Mesenchymal stem cell (in vitro differentiated cells and primary cell): ENCODE data around the gene GYS2.

ENCODE experiments used
- DNase-seq: peaks from one replicate; pipeline ENCODE4 v3.0.0-alpha.2; 2013
- H2AFZ ChIP-seq: one replicate; pipeline ENCODE4 v1.6.1; 2013; ENCODE audit warnings: low read depth, mild to moderate bottlenecking, control low read depth, inconsistent platforms, low read length, moderate library complexity
- H2AK5ac ChIP-seq: 2 replicates; pipeline ENCODE4 v1.6.1; 2013; ENCODE audit warnings: low read length, moderate library complexity, mild to moderate bottlenecking, inconsistent platforms; ENCODE audit not compliant: severe bottlenecking
- H2BK120ac ChIP-seq: one replicate; pipeline ENCODE4 v1.6.1; 2013; ENCODE audit warnings: low read depth, mild to moderate bottlenecking, inconsistent platforms, low read length, moderate library complexity
- H2BK12ac ChIP-seq, 2 experiments: one replicate each; pipeline ENCODE4 v1.6.1; 2013; ENCODE audit warnings: inconsistent platforms in 2 of 2, low read length in 2 of 2, mild to moderate bottlenecking in 2 of 2, moderate library complexity in 2 of 2, control low read depth in 1 of 2
- H2BK15ac ChIP-seq: one replicate; pipeline ENCODE4 v1.6.1; 2013; ENCODE audit warnings: mild to moderate bottlenecking, low read depth, inconsistent platforms; ENCODE audit not compliant: poor library complexity, severe bottlenecking
- H2BK5ac ChIP-seq: 2 replicates; pipeline ENCODE4 v1.6.1; 2013; ENCODE audit warnings: low read depth, mild to moderate bottlenecking, low read length, control low read depth, inconsistent platforms; ENCODE audit not compliant: poor library complexity, severe bottlenecking
- H3K14ac ChIP-seq, 2 experiments: one replicate each; pipeline ENCODE4 v1.6.1; 2013; ENCODE audit warnings: inconsistent platforms in 2 of 2, low read length in 2 of 2, control low read depth in 1 of 2, mild to moderate bottlenecking in 1 of 2, moderate library complexity in 1 of 2
- H3K18ac ChIP-seq, 2 experiments: one replicate each; pipeline ENCODE4 v1.6.1; 2013; ENCODE audit warnings: inconsistent platforms in 2 of 2, low read length in 2 of 2, control low read depth in 1 of 2, low read depth in 1 of 2, mild to moderate bottlenecking in 1 of 2
- H3K23ac ChIP-seq, 2 experiments: one replicate each; pipeline ENCODE4 v1.6.1; 2013; ENCODE audit warnings: inconsistent platforms in 2 of 2, low read length in 2 of 2, mild to moderate bottlenecking in 2 of 2, moderate library complexity in 2 of 2, control low read depth in 1 of 2
- H3K27ac ChIP-seq: 2 replicates; pipeline ENCODE4 v1.5.1; 2013; ENCODE audit warnings: mild to moderate bottlenecking, moderate library complexity, low read length, control low read depth, inconsistent platforms; ENCODE audit not compliant: poor library complexity, severe bottlenecking
- H3K27me3 ChIP-seq, 2 experiments: 2 replicates each; pipeline versions ENCODE4 v1.6.1 to v1.7.0; 2013; ENCODE audit warnings: low read length in 2 of 2, mild to moderate bottlenecking in 2 of 2, moderate library complexity in 2 of 2, control low read depth in 1 of 2, inconsistent platforms in 1 of 2; ENCODE audit not compliant: control insufficient read depth in 1 of 2, insufficient read depth in 1 of 2
- H3K36me3 ChIP-seq, 2 experiments: 2 replicates each; pipeline versions ENCODE4 v1.6.1 to v1.7.0; 2013; ENCODE audit warnings: low read length in 2 of 2, control low read depth in 1 of 2, inconsistent platforms in 1 of 2, low read depth in 1 of 2, mild to moderate bottlenecking in 1 of 2; ENCODE audit not compliant: insufficient read depth in 2 of 2, control insufficient read depth in 1 of 2
- H3K4ac ChIP-seq, 2 experiments: one replicate each; pipeline ENCODE4 v1.6.1; 2013; ENCODE audit warnings: inconsistent platforms in 2 of 2, low read length in 2 of 2, mild to moderate bottlenecking in 2 of 2, moderate library complexity in 2 of 2, control low read depth in 1 of 2, low read depth in 1 of 2
- H3K4me1 ChIP-seq: 2 replicates; pipeline ENCODE4 v1.6.1; 2013; ENCODE audit warnings: low read depth, low read length, control low read depth; ENCODE audit not compliant: control insufficient read depth, insufficient read depth
- H3K4me2 ChIP-seq: 2 replicates; pipeline ENCODE4 v1.6.1; 2013; ENCODE audit warnings: low read length, mild to moderate bottlenecking, inconsistent platforms; ENCODE audit not compliant: poor library complexity, severe bottlenecking
- H3K4me3 ChIP-seq, 2 experiments: 2 replicates each; pipeline versions ENCODE4 v1.5.1 to v1.7.0; 2013; ENCODE audit warnings: low read length in 2 of 2, mild to moderate bottlenecking in 2 of 2, control low read depth in 1 of 2, low read depth in 1 of 2; ENCODE audit not compliant: insufficient read depth in 1 of 2
- H3K79me1 ChIP-seq: replicated peaks from 2 replicates; pipeline ENCODE4 v1.6.1; 2013; ENCODE audit warnings: mild to moderate bottlenecking, control low read depth, low read length, inconsistent platforms; ENCODE audit not compliant: poor library complexity, severe bottlenecking
- H3K9ac ChIP-seq: 2 replicates; pipeline ENCODE4 v1.7.0; 2013; ENCODE audit warnings: mild to moderate bottlenecking, low read length, moderate library complexity
- H3K9me3 ChIP-seq: 2 replicates; pipeline ENCODE4 v1.7.0; 2013; ENCODE audit warnings: mild to moderate bottlenecking, low read length; ENCODE audit not compliant: control insufficient read depth
- H4K8ac ChIP-seq: one replicate; pipeline ENCODE4 v1.6.1; 2013; ENCODE audit warnings: inconsistent platforms, mild to moderate bottlenecking, low read length, moderate library complexity
- H4K91ac ChIP-seq: one replicate; pipeline ENCODE4 v1.6.1; 2013; ENCODE audit warnings: mild to moderate bottlenecking, low read length, inconsistent platforms
- WGBS: methylation state at CpG from one replicate; pipeline ENCODE4 v1.1.7; 2013; ENCODE audit warnings: mixed read lengths; 5-methylcytosine and 5-hydroxymethylcytosine counted together

Gene GYS2

GRCh38 chr12:21518451-21518850 is 86.2 kb downstream of the GYS2 start:
- Histone ChIP-seq H2BK12ac (no peak overlapping the region), H3K9ac (no peak overlapping the region), H3K4me1 (no peaks in the 10 kb centered on the region), H3K18ac (no peak overlapping the region), H3K79me1 (peaks cover 2% of the 10 kb centered on the region), H2AK5ac (no peak overlapping the region), H4K8ac (no peak overlapping the region), H3K4ac (no peak overlapping the region), H3K27me3 (no peaks in the 10 kb centered on the region), H2BK5ac (no peak overlapping the region), H2AFZ (no peak overlapping the region), H3K4me2 (no peak overlapping the region), H3K36me3 (peaks cover 1 to 54% of the 10 kb centered on the region in 2 experiments), H3K4me3 (no peak overlapping the region), H3K23ac (no peak overlapping the region), H3K9me3 (no peaks in the 10 kb centered on the region), H3K14ac (no peak overlapping the region), H2BK120ac (no peak overlapping the region), H4K91ac (no peak overlapping the region), H3K27ac (no peak overlapping the region), H2BK15ac (no peak overlapping the region)
- DNase-seq = no peak
- 96% methylated on average over 2 of the region's 3 CpGs for WGBS

GRCh38 chr12:21516281-21516680 is 88.4 kb downstream of the GYS2 start:
- no peak overlapping the region for H2AFZ ChIP-seq
- no peaks in the 10 kb centered on the region for H3K9me3 ChIP-seq
- H3K9ac ChIP-seq = no peak overlapping the region
- no CpG with 5 or more reads among the region's 2 CpGs for WGBS
- H3K14ac ChIP-seq = no peak overlapping the region
- no peak overlapping the region for H2BK12ac ChIP-seq
- H3K23ac ChIP-seq = no peak overlapping the region
- peaks cover 3% of the 10 kb centered on the region for H3K79me1 ChIP-seq
- no peak overlapping the region for H4K8ac ChIP-seq
- no peak overlapping the region for H3K4me2 ChIP-seq
- no peak overlapping the region for H2BK15ac ChIP-seq
- no peak overlapping the region for H4K91ac ChIP-seq
- no peaks in the 10 kb centered on the region for H3K27me3 ChIP-seq
- no peaks in the 10 kb centered on the region for H3K4me1 ChIP-seq
- no peak overlapping the region for H3K27ac ChIP-seq
- H3K36me3 ChIP-seq = peaks cover 7 to 76% of the 10 kb centered on the region in 2 experiments
- no peak overlapping the region for H2AK5ac ChIP-seq
- no peak overlapping the region for H3K4me3 ChIP-seq
- no peak overlapping the region for H3K4ac ChIP-seq
- H3K18ac ChIP-seq = no peak overlapping the region
- no peak overlapping the region for H2BK5ac ChIP-seq
- no peak overlapping the region for H2BK120ac ChIP-seq
- no peak for DNase-seq

GRCh38 chr12:21509768-21510167 is 94.9 kb downstream of the GYS2 start:
- DNase-seq = no peak
- Histone ChIP-seq H4K91ac (no peak overlapping the region), H3K18ac (no peak overlapping the region), H3K36me3 (peaks cover 10 to 75% of the 10 kb centered on the region in 2 experiments), H2BK120ac (no peak overlapping the region), H3K4me2 (no peak overlapping the region), H3K9me3 (no peaks in the 10 kb centered on the region), H3K27me3 (no peaks in the 10 kb centered on the region), H2AFZ (no peak overlapping the region), H2BK5ac (no peak overlapping the region), H4K8ac (no peak overlapping the region), H2BK12ac (no peak overlapping the region), H3K4me1 (no peaks in the 10 kb centered on the region), H2BK15ac (no peak overlapping the region), H3K23ac (no peak overlapping the region), H3K9ac (no peak overlapping the region), H3K79me1 (peaks cover 11% of the 10 kb centered on the region), H3K4me3 (no peak overlapping the region), H3K4ac (no peak overlapping the region), H2AK5ac (no peak overlapping the region), H3K14ac (no peak overlapping the region), H3K27ac (no peak overlapping the region)
- WGBS = 49% methylated on average over 2 of the region's 2 CpGs

GRCh38 chr12:21507849-21508248 is 96.8 kb downstream of the GYS2 start:
- Histone ChIP-seq H4K8ac (no peak overlapping the region), H2BK15ac (no peak overlapping the region), H3K27me3 (no peaks in the 10 kb centered on the region), H3K79me1 (peaks cover 9% of the 10 kb centered on the region), H3K4me2 (no peak overlapping the region), H3K36me3 (peaks cover 6 to 59% of the 10 kb centered on the region in 2 experiments), H3K4me3 (no peak overlapping the region), H2AK5ac (no peak overlapping the region), H3K4ac (no peak overlapping the region), H3K18ac (no peak overlapping the region), H3K23ac (no peak overlapping the region), H2AFZ (no peak overlapping the region), H2BK12ac (no peak overlapping the region), H2BK5ac (no peak overlapping the region), H3K14ac (no peak overlapping the region), H3K27ac (no peak overlapping the region), H3K4me1 (peaks cover 1% of the 10 kb centered on the region), H3K9ac (no peak overlapping the region), H2BK120ac (no peak overlapping the region), H3K9me3 (no peaks in the 10 kb centered on the region), H4K91ac (no peak overlapping the region)
- DNase-seq = no peak
- WGBS = 100% methylated on average over 2 of the region's 2 CpGs
